A549 (cell line): ENCODE measurements around the gene SIRT4. TPM values are rescaled to one million over a fixed set of nuclear protein-coding genes. Genes with fewer than 3 reads are reported as not detected.

Experiments used
- ATAC-seq, 2 experiments: fragments of 200-7000 bp in 1 of 2; fragments of >200 bp in 1 of 2; cut with Nextera tagmentation in 1 of 2; cut with Tn5 transposase in 1 of 2; 3 replicates each; pipeline versions ENCODE4 v1.8.0 to v1.9.1; 2018 to 2020; ENCODE audit warnings: mild to moderate bottlenecking in 1 of 2, moderate library complexity in 1 of 2
- CTCF ChIA-PET: fragments of 300-600 bp; sonication (Branson Sonifier 250); formaldehyde crosslinking; extraction: SDS; loops from one replicate; lab custom pipeline; 2021; ENCODE audit warnings: antibody characterized with exemption, inconsistent platforms; lab: Yijun Ruan, JAX
- POLR2A ChIA-PET: fragments of 350-600 bp; formaldehyde crosslinking; extraction: SDS; loops from one replicate; lab custom pipeline; 2021; ENCODE audit warnings: antibody characterized with exemption, inconsistent platforms; lab: Yijun Ruan, JAX
- DNase-seq, 2 experiments: peaks; one replicate each; pipeline versions ENCODE4 v3.0.0 to v3.0.0-alpha.2; 2011 to 2016; ENCODE audit warnings: low read depth in 1 of 2, low spot score in 1 of 2
- FAIRE-seq: peaks from 2 replicates; lab custom pipeline; 2011; peaks lifted over from hg19 to GRCh38; lab: Jason Lieb, UNC
- H3K27ac ChIP-seq, 2 experiments: fragments of >200 bp; sonication (Bioruptor Twin); formaldehyde crosslinking; 3 replicates each; pipeline ENCODE4 v1.5.1; 2016 to 2017
- H3K4me1 ChIP-seq: fragments of >200 bp; sonication (Bioruptor Twin); formaldehyde crosslinking; 3 replicates; pipeline ENCODE4 v1.6.1; 2016
- H3K4me2 ChIP-seq: fragments of >200 bp; sonication (Bioruptor Twin); formaldehyde crosslinking; 3 replicates; pipeline ENCODE4 v1.6.1; 2016
- H3K4me3 ChIP-seq: fragments of >200 bp; sonication (Bioruptor Twin); formaldehyde crosslinking; 3 replicates; pipeline ENCODE4 v1.5.1; 2016
- H3K9me3 ChIP-seq: fragments of >200 bp; sonication (Bioruptor Twin); formaldehyde crosslinking; 3 replicates; pipeline ENCODE4 v1.6.1; 2016
- CHD4 ChIP-seq: fragments of 200-600 bp; sonication (generic); IDR thresholded peaks from 2 replicates; pipeline ENCODE4 v1.6.1; 2016; ENCODE audit warnings: antibody characterized with exemption, mild to moderate bottlenecking, borderline replicate concordance
- CTCF ChIP-seq: fragments of >200 bp; sonication (Bioruptor Twin); formaldehyde crosslinking; IDR thresholded peaks from 3 replicates; pipeline ENCODE4 v1.5.1; 2016
- FOSL2 ChIP-seq, 2 experiments: fragments of 450-650 bp in 1 of 2; fragments of >200 bp in 1 of 2; sonication (Bioruptor Twin) in 1 of 2; formaldehyde crosslinking; IDR thresholded peaks; 2 replicates each; pipeline versions ENCODE4 v1.5.0 to v1.6.1; 2016 to 2020; ENCODE audit warnings: mild to moderate bottlenecking in 1 of 2, moderate library complexity in 1 of 2
- FOXS1 ChIP-seq: fragments of 250-450 bp; sonication (Bioruptor Pico); IDR thresholded peaks from 2 replicates; pipeline ENCODE4 v1.5.0; 2020; ENCODE audit warnings: mild to moderate bottlenecking, moderate library complexity
- HDAC2 ChIP-seq: fragments of 200-600 bp; sonication (generic); IDR thresholded peaks from 2 replicates; pipeline ENCODE4 v1.6.1; 2016
- HOXB13 ChIP-seq: fragments of 250-450 bp; sonication (Bioruptor Pico); IDR thresholded peaks from 2 replicates; pipeline ENCODE4 v1.5.0; 2020; ENCODE audit warnings: low read depth, mild to moderate bottlenecking, moderate library complexity
- JUN ChIP-seq, 2 experiments: fragments of >200 bp; sonication (Bioruptor Twin); formaldehyde crosslinking; IDR thresholded peaks; 2 replicates in 1 of 2; 3 replicates in 1 of 2; pipeline ENCODE4 v1.6.1; 2016 to 2017
- KDM5A ChIP-seq: fragments of 200-600 bp; sonication (generic); IDR thresholded peaks from 2 replicates; pipeline ENCODE4 v1.6.1; 2016; ENCODE audit warnings: antibody characterized with exemption, mild to moderate bottlenecking
- MAFK ChIP-seq: fragments of 450-650 bp; IDR thresholded peaks from 2 replicates; pipeline ENCODE4 v1.6.1; 2014; ENCODE audit not compliant: partially characterized antibody
- MAZ ChIP-seq: fragments of 150-350 bp; IDR thresholded peaks from 2 replicates; pipeline ENCODE4 v1.6.1; 2014; ENCODE audit warnings: antibody characterized with exemption, low read depth, low read length, borderline replicate concordance
- NFE2L2 ChIP-seq: fragments of 150-350 bp; conservative IDR thresholded peaks from 2 replicates; pipeline ENCODE4 v1.6.1; 2014; ENCODE audit warnings: low read length
- NPAS2 ChIP-seq: fragments of 250-450 bp; sonication (Bioruptor Pico); IDR thresholded peaks from 2 replicates; pipeline ENCODE4 v1.8.0; 2022; ENCODE audit warnings: mild to moderate bottlenecking, moderate library complexity, borderline replicate concordance
- NR3C1 ChIP-seq: fragments of >200 bp; sonication (Bioruptor Twin); formaldehyde crosslinking; IDR thresholded peaks from 3 replicates; pipeline ENCODE4 v1.6.1; 2017
- PHF8 ChIP-seq: fragments of 200-600 bp; sonication (generic); IDR thresholded peaks from 2 replicates; pipeline ENCODE4 v1.6.1; 2016; ENCODE audit warnings: low read depth, mild to moderate bottlenecking, antibody characterized with exemption, moderate library complexity, borderline replicate concordance
- POLR2AphosphoS2 ChIP-seq: conservative IDR thresholded peaks from 2 replicates; pipeline ENCODE4 v1.6.1; 2012; ENCODE audit warnings: low read length, improper control_type of control experiment, inconsistent platforms
- RAD21 ChIP-seq, 2 experiments: fragments of >200 bp in 1 of 2; sonication (Bioruptor Twin) in 1 of 2; formaldehyde crosslinking in 1 of 2; IDR thresholded peaks in 1 of 2; conservative IDR thresholded peaks in 1 of 2; 2 replicates in 1 of 2; 3 replicates in 1 of 2; pipeline ENCODE4 v1.6.1; 2012 to 2018; ENCODE audit warnings: inconsistent platforms in 1 of 2
- RARB ChIP-seq: fragments of 250-450 bp; sonication (Bioruptor Pico); IDR thresholded peaks from 2 replicates; pipeline ENCODE4 v1.8.0; 2021; ENCODE audit warnings: mild to moderate bottlenecking, moderate library complexity
- RCOR1 ChIP-seq: fragments of 150-350 bp; IDR thresholded peaks from 2 replicates; pipeline ENCODE4 v1.6.1; 2014; ENCODE audit warnings: antibody characterized with exemption, low read length, low read depth
- SMC3 ChIP-seq: fragments of >200 bp; sonication (Bioruptor Twin); formaldehyde crosslinking; IDR thresholded peaks from 3 replicates; pipeline ENCODE4 v1.6.1; 2018; ENCODE audit warnings: inconsistent platforms
- ZC3H11A ChIP-seq: fragments of 450-650 bp; IDR thresholded peaks from 2 replicates; pipeline ENCODE4 v1.6.1; 2014; ENCODE audit warnings: antibody characterized with exemption, mild to moderate bottlenecking
- WGBS: methylation state at CpG from one replicate; pipeline ENCODE4 v1.1.6; 2017; ENCODE audit errors: missing lambda C conversion rate; 5-methylcytosine and 5-hydroxymethylcytosine counted together
- polyA plus RNA-seq, 4 experiments: library from polyadenylated mRNA; depleted of rRNA in 3 of 4; stranded (reverse); fragments of >200 nt; fragmentation: RNase III in 1 of 4; extraction: RNeasy Plus Mini Kit Qiagen cat#74134 plus additional on column Dnase treatment in 1 of 4; gene quantifications; 2 replicates in 3 of 4; 3 replicates in 1 of 4; pipeline ENCODE4 v1.2.3, GENCODE V29; 2011 to 2017
- TF ChIP-seq, protein P1 (sequence below): IDR thresholded peaks from 2 replicates; pipeline ENCODE4 v1.6.1; 2012

SIRT4 gene
- polyA plus RNA-seq, 2 of the 4 experiments (the other 2 are of a cell fraction), result 1.6 TPM

- TF ChIP-seq POLR2AphosphoS2, result no peak
- TF ChIP-seq HOXB13, result no peak
- TF ChIP-seq RCOR1, result no peak
- no peak for TF ChIP-seq MAZ
- TF ChIP-seq CTCF, result no peak
- TF ChIP-seq NPAS2 (CRISPR knock-in tag), result no peak
- no peak for TF ChIP-seq RARB
- TF ChIP-seq KDM5A, result no peak
- TF ChIP-seq ZC3H11A, result no peak
- FAIRE-seq, result no peak
- no peak overlapping the region for H3K4me2 ChIP-seq
- DNase-seq, result no peak
- H3K27ac ChIP-seq, result no peak overlapping the region
- peaks cover 25% of the 10 kb centered on the region for H3K4me1 ChIP-seq
- no peak overlapping the region for H3K4me3 ChIP-seq
- no peak for ATAC-seq
- WGBS, result 72% methylated on average over 4 of the region's 4 CpGs
- CTCF ChIA-PET, result interaction anchor here (0.7 to 5.6 kb wide), 14 partner anchors 9 to 116 kb away, joined by 3 to 75 read pairs (median 4); partner anchors contain the start of genes COX6A1, SIRT4 and SRSF9
- H3K9me3 ChIP-seq, result no peaks in the 10 kb centered on the region
- POLR2A ChIA-PET, result no interaction called here
Observed at GRCh38 chr12:120353556-120354317, 51.6 kb downstream of the SIRT4 start.

DNA sequence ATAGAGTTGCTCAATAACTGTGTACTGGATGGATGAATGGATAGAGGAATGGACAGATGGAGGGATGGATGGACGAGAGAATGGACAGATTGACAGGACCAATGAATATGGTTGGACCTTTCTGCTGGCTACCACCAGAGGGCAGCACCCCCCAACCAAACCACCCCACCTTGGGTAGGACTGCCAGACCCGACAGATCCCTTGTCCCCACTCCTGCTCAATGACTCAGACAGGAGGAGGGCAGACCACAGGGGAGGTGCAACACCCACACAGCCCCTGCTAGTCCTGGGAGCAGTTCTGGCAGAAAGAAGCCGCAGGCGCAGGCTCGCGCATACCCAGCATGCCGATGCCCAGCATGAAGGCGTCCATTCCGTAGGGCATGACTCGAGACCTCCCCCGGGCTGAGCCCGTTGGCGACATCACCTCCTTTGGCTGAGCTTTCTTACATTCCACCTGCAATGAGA is 54.5 kb downstream of the SIRT4 start:
- peaks cover 8% of the 10 kb centered on the region for H3K4me1 ChIP-seq
- DNase-seq, result peak; percentile 90 to 98
- TF ChIP-seq SMC3 (peak; percentile 87), JUN (IDR thresholded peaks at IDR 0.05) (peak in 1 of 2 experiments; percentile 22; a peak in 1 of 5 replicates), POLR2AphosphoS2 (no peak), CHD4 (no peak), FOXS1 (CRISPR knock-in tag) (no peak), NR3C1 (no peak), MAFK (no peak), NFE2L2 (no peak), CTCF (peak; percentile 95), FOSL2 (IDR thresholded peaks at IDR 0.05) (0 out of 2 replicates have a peak, but pooled peaks have one; percentile 10), FOSL2 (CRISPR knock-in tag; IDR thresholded peaks at IDR 0.05) (peak; percentile 67), PHF8 (no peak), HDAC2 (no peak), RAD21 (conservative IDR thresholded peaks at IDR 0.05 in 1 of 2, IDR thresholded peaks at IDR 0.05 in 1 of 2) (peak; percentile 92 to 97)
- TF ChIP-seq, protein P1, sequence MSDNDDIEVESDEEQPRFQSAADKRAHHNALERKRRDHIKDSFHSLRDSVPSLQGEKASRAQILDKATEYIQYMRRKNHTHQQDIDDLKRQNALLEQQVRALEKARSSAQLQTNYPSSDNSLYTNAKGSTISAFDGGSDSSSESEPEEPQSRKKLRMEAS, result peak; percentile 34; the same call in 1 of the 2 replicates
- peak; percentile 91 to 95 for ATAC-seq
- CTCF ChIA-PET, result interaction anchor here (0.6 to 1.9 kb wide), 31 partner anchors 9 to 154 kb away, joined by 3 to 41 read pairs (median 4); partner anchors contain the start of genes COX6A1 and PLA2G1B
- POLR2A ChIA-PET, result interaction anchor here (1.6 kb wide), 1 partner anchor 225 kb away, joined by 4 read pairs; the partner anchor contains the start of gene POP5
- peak overlapping the region; percentile 78 for H3K4me2 ChIP-seq
- WGBS, result 6% methylated on average over 13 of the region's 13 CpGs
- H3K4me3 ChIP-seq, result peak overlapping the region; percentile 32
- peak; percentile 92 for FAIRE-seq
- peak overlapping the region; percentile 23 to 70; a peak in 4 of 6 replicates for H3K27ac ChIP-seq
- no peaks in the 10 kb centered on the region for H3K9me3 ChIP-seq
